Activated CD4-positive, alpha-beta memory T cell treated with anti-CD3 and anti-CD28 coated beads, Interleukin-2, amount 10 ng/mL, durations not matched to agents 7 days and 5 days (primary cell): ENCODE measurements around the gene MMP15. TPM values are rescaled to one million over a fixed set of nuclear protein-coding genes. Genes with fewer than 3 reads are reported as not detected.

Experiments
- CTCF ChIA-PET: fragments of 350-600 bp; sonication (Branson Sonifier 250); formaldehyde crosslinking; loops from one replicate; lab custom pipeline; 2021; ENCODE audit warnings: antibody characterized with exemption, inconsistent platforms; lab: Charles Lee
- POLR2A ChIA-PET: fragments of 350-600 bp; sonication (Branson Sonifier 250); formaldehyde crosslinking; loops from one replicate; lab custom pipeline; 2021; ENCODE audit warnings: antibody characterized with exemption; lab: Charles Lee
- DNase-seq: peaks from one replicate; pipeline ENCODE4 v3.0.0-alpha.2; 2020
- H3K27ac Mint-ChIP-seq: one replicate; pipeline ENCODE4 v1.8.0; 2021; ENCODE audit warnings: mild to moderate bottlenecking, mixed read lengths
- H3K27me3 Mint-ChIP-seq: one replicate; pipeline ENCODE4 v1.8.0; 2021; ENCODE audit warnings: mixed read lengths
- H3K36me3 Mint-ChIP-seq: one replicate; pipeline ENCODE4 v1.8.0; 2021; ENCODE audit warnings: low read depth, mixed read lengths
- H3K4me1 Mint-ChIP-seq: one replicate; pipeline ENCODE4 v1.8.0; 2021; ENCODE audit warnings: mixed read lengths
- H3K4me3 Mint-ChIP-seq: one replicate; pipeline ENCODE4 v1.8.0; 2021; ENCODE audit warnings: mild to moderate bottlenecking, mixed read lengths
- H3K9me3 Mint-ChIP-seq: one replicate; pipeline ENCODE4 v1.8.0; 2021; ENCODE audit warnings: mixed read lengths
- total RNA-seq, 2 experiments: library from RNA; stranded (reverse); gene quantifications; one replicate each; pipeline ENCODE4 v1.2.3, GENCODE V29; 2021

The MMP15 gene
- total RNA-seq, 2 experiments from 2014 or later = 0.68 to 1.1 TPM

GRCh38 chr16:58036943-58037342 lies 11.4 kb downstream of the MMP15 start:
- H3K4me1 Mint-ChIP-seq = no peaks in the 10 kb centered on the region
- CTCF ChIA-PET = interaction anchor here (1.8 kb wide), 1 partner anchor 13 kb away, joined by 5 read pairs; no protein-coding TSS in a partner anchor

GRCh38 chr16:58037365-58038057 lies 12.0 kb downstream of the MMP15 start:
- H3K4me1 Mint-ChIP-seq = no peaks in the 10 kb centered on the region
- POLR2A ChIA-PET = no interaction called here
- no peaks in the 10 kb centered on the region for H3K27me3 Mint-ChIP-seq
- no peak overlapping the region for H3K27ac Mint-ChIP-seq
- DNase-seq = no peak
- H3K4me3 Mint-ChIP-seq = no peak overlapping the region
- no peaks in the 10 kb centered on the region for H3K9me3 Mint-ChIP-seq
- H3K36me3 Mint-ChIP-seq = no peaks in the 10 kb centered on the region
- CTCF ChIA-PET = interaction anchor here (1.4 kb wide), 1 partner anchor 84 kb away, joined by 3 read pairs; no protein-coding TSS in a partner anchor

More at GRCh38 chr16:58036943-58037342, 11.4 kb downstream of the MMP15 start:
- POLR2A ChIA-PET = no interaction called here
- Mint-ChIP-seq H3K9me3 (no peaks in the 10 kb centered on the region), H3K36me3 (no peaks in the 10 kb centered on the region), H3K27me3 (no peaks in the 10 kb centered on the region), H3K4me3 (no peak overlapping the region), H3K27ac (no peak overlapping the region)
- no peak for DNase-seq

GRCh38 chr16:58038219-58038641 lies 12.7 kb downstream of the MMP15 start:
- Mint-ChIP-seq H3K4me1 (no peaks in the 10 kb centered on the region), H3K9me3 (no peaks in the 10 kb centered on the region), H3K36me3 (no peaks in the 10 kb centered on the region), H3K4me3 (no peak overlapping the region), H3K27me3 (no peaks in the 10 kb centered on the region), H3K27ac (no peak overlapping the region)
- ChIA-PET CTCF (interaction anchor here (1.4 kb wide), 1 partner anchor 84 kb away, joined by 3 read pairs; no protein-coding TSS in a partner anchor), POLR2A (no interaction called here)
- DNase-seq = no peak

GRCh38 chr16:58039829-58040495 lies 14.4 kb downstream of the MMP15 start:
- no peaks in the 10 kb centered on the region for H3K9me3 Mint-ChIP-seq
- no peaks in the 10 kb centered on the region for H3K4me1 Mint-ChIP-seq
- DNase-seq = no peak
- H3K27ac Mint-ChIP-seq = no peak overlapping the region
- ChIA-PET CTCF (no interaction called here), POLR2A (no interaction called here)
- no peaks in the 10 kb centered on the region for H3K36me3 Mint-ChIP-seq
- H3K27me3 Mint-ChIP-seq = no peaks in the 10 kb centered on the region
- H3K4me3 Mint-ChIP-seq = no peak overlapping the region

- ChIA-PET CTCF (no interaction called here), POLR2A (no interaction called here)
- DNase-seq = no peak
- no peaks in the 10 kb centered on the region for H3K9me3 Mint-ChIP-seq
- H3K36me3 Mint-ChIP-seq = no peaks in the 10 kb centered on the region
- no peaks in the 10 kb centered on the region for H3K27me3 Mint-ChIP-seq
- H3K4me3 Mint-ChIP-seq = no peak overlapping the region
- H3K4me1 Mint-ChIP-seq = no peaks in the 10 kb centered on the region
- no peak overlapping the region for H3K27ac Mint-ChIP-seq
These were observed 14.9 kb downstream of the MMP15 start for GRCh38 chr16:58040496-58040846.

- no peak for DNase-seq
These were observed 15.5 kb downstream of the MMP15 start for GRCh38 chr16:58040945-58041627.

GRCh38 chr16:58041628-58041955 lies 16.0 kb downstream of the MMP15 start:
- CTCF ChIA-PET = no interaction called here
- POLR2A ChIA-PET = no interaction called here
- no peak overlapping the region for H3K27ac Mint-ChIP-seq

More at GRCh38 chr16:58040945-58041627, 15.5 kb downstream of the MMP15 start:
- Mint-ChIP-seq H3K36me3 (no peaks in the 10 kb centered on the region), H3K9me3 (no peaks in the 10 kb centered on the region), H3K27ac (no peak overlapping the region), H3K27me3 (no peaks in the 10 kb centered on the region), H3K4me1 (no peaks in the 10 kb centered on the region), H3K4me3 (no peak overlapping the region)
- POLR2A ChIA-PET = no interaction called here
- CTCF ChIA-PET = no interaction called here

GRCh38 chr16:58042001-58042885 lies 16.7 kb downstream of the MMP15 start:
- POLR2A ChIA-PET = no interaction called here
- DNase-seq = no peak
- Mint-ChIP-seq H3K36me3 (no peaks in the 10 kb centered on the region), H3K27me3 (no peaks in the 10 kb centered on the region), H3K4me3 (no peak overlapping the region), H3K27ac (no peak overlapping the region), H3K9me3 (no peaks in the 10 kb centered on the region), H3K4me1 (no peaks in the 10 kb centered on the region)
- CTCF ChIA-PET = no interaction called here

More at GRCh38 chr16:58041628-58041955, 16.0 kb downstream of the MMP15 start:
- no peaks in the 10 kb centered on the region for H3K4me1 Mint-ChIP-seq
- H3K9me3 Mint-ChIP-seq = no peaks in the 10 kb centered on the region
- no peak for DNase-seq
- no peaks in the 10 kb centered on the region for H3K27me3 Mint-ChIP-seq
- no peaks in the 10 kb centered on the region for H3K36me3 Mint-ChIP-seq
- no peak overlapping the region for H3K4me3 Mint-ChIP-seq

GRCh38 chr16:58042886-58043515 lies 17.4 kb downstream of the MMP15 start:
- CTCF ChIA-PET = no interaction called here
- H3K4me1 Mint-ChIP-seq = no peaks in the 10 kb centered on the region
- no peaks in the 10 kb centered on the region for H3K36me3 Mint-ChIP-seq
- no peak for DNase-seq
- no peak overlapping the region for H3K4me3 Mint-ChIP-seq
- H3K27me3 Mint-ChIP-seq = no peaks in the 10 kb centered on the region
- H3K27ac Mint-ChIP-seq = no peak overlapping the region
- POLR2A ChIA-PET = no interaction called here
- no peaks in the 10 kb centered on the region for H3K9me3 Mint-ChIP-seq

- Mint-ChIP-seq H3K27me3 (no peaks in the 10 kb centered on the region), H3K4me3 (no peak overlapping the region), H3K4me1 (no peaks in the 10 kb centered on the region), H3K9me3 (no peaks in the 10 kb centered on the region), H3K36me3 (no peaks in the 10 kb centered on the region), H3K27ac (no peak overlapping the region)
- ChIA-PET CTCF (no interaction called here), POLR2A (no interaction called here)
- no peak for DNase-seq
These were observed 18.1 kb downstream of the MMP15 start for GRCh38 chr16:58043571-58044155.

GRCh38 chr16:58044266-58045019 lies 18.9 kb downstream of the MMP15 start:
- no peak overlapping the region for H3K4me3 Mint-ChIP-seq
- ChIA-PET CTCF (no interaction called here), POLR2A (no interaction called here)
- no peaks in the 10 kb centered on the region for H3K36me3 Mint-ChIP-seq
- H3K27ac Mint-ChIP-seq = no peak overlapping the region
- no peaks in the 10 kb centered on the region for H3K9me3 Mint-ChIP-seq
- H3K27me3 Mint-ChIP-seq = no peaks in the 10 kb centered on the region
- no peak for DNase-seq
- H3K4me1 Mint-ChIP-seq = no peaks in the 10 kb centered on the region

- H3K4me3 Mint-ChIP-seq = no peak overlapping the region
- H3K9me3 Mint-ChIP-seq = no peaks in the 10 kb centered on the region
- no peak for DNase-seq
- ChIA-PET CTCF (no interaction called here), POLR2A (no interaction called here)
- no peaks in the 10 kb centered on the region for H3K36me3 Mint-ChIP-seq
- no peaks in the 10 kb centered on the region for H3K27me3 Mint-ChIP-seq
- H3K27ac Mint-ChIP-seq = no peak overlapping the region
- no peaks in the 10 kb centered on the region for H3K4me1 Mint-ChIP-seq
These were observed 19.5 kb downstream of the MMP15 start for GRCh38 chr16:58045096-58045495.
